Mesendoderm (in vitro differentiated cells): Measurements from ENCODE around the gene MCM7.

Source experiments
- DNase-seq: peaks from one replicate; pipeline ENCODE4 v3.0.0; 2013
- H2AK5ac ChIP-seq: 2 replicates; pipeline ENCODE4 v1.6.1; 2013; ENCODE audit warnings: low read length, inconsistent platforms
- H2BK120ac ChIP-seq: 2 replicates; pipeline ENCODE4 v1.6.1; 2013; ENCODE audit warnings: low read depth, mild to moderate bottlenecking, low read length, moderate library complexity, mixed read lengths
- H2BK15ac ChIP-seq: replicated peaks from 2 replicates; pipeline ENCODE4 v1.6.1; 2013; ENCODE audit warnings: low read depth, mild to moderate bottlenecking, moderate library complexity
- H2BK5ac ChIP-seq: 2 replicates; pipeline ENCODE4 v1.6.1; 2013; ENCODE audit warnings: low read length, inconsistent platforms
- H3K18ac ChIP-seq: 2 replicates; pipeline ENCODE4 v1.6.1; 2013; ENCODE audit warnings: mild to moderate bottlenecking, low read length, mixed read lengths
- H3K23ac ChIP-seq: one replicate; pipeline ENCODE4 v1.6.1; 2013; ENCODE audit warnings: low read length
- H3K27ac ChIP-seq: 2 replicates; pipeline ENCODE4 v1.5.1; 2013; ENCODE audit warnings: low read depth, mild to moderate bottlenecking, inconsistent platforms, low read length, moderate library complexity
- H3K27me3 ChIP-seq: 2 replicates; pipeline ENCODE4 v1.6.1; 2013; ENCODE audit warnings: low read length, control low read depth, mild to moderate bottlenecking, inconsistent platforms; ENCODE audit not compliant: insufficient read depth, poor library complexity
- H3K36me3 ChIP-seq: 2 replicates; pipeline ENCODE4 v1.6.1; 2013; ENCODE audit warnings: low read length, inconsistent platforms; ENCODE audit not compliant: control insufficient read depth, insufficient read depth
- H3K4ac ChIP-seq: one replicate; pipeline ENCODE4 v1.6.1; 2013; ENCODE audit warnings: low read depth, mild to moderate bottlenecking, low read length, moderate library complexity
- H3K4me1 ChIP-seq: 2 replicates; pipeline ENCODE4 v1.6.1; 2013; ENCODE audit warnings: low read depth, low read length, inconsistent platforms; ENCODE audit not compliant: control insufficient read depth
- H3K4me2 ChIP-seq: 2 replicates; pipeline ENCODE4 v1.6.1; 2013; ENCODE audit warnings: low read length
- H3K4me3 ChIP-seq: 2 replicates; pipeline ENCODE4 v1.5.1; 2013; ENCODE audit warnings: mild to moderate bottlenecking, low read length
- H3K56ac ChIP-seq: one replicate; pipeline ENCODE4 v1.6.1; 2013; ENCODE audit warnings: low read length
- H3K79me1 ChIP-seq: 2 replicates; pipeline ENCODE4 v1.6.1; 2013; ENCODE audit warnings: low read length, inconsistent platforms
- H3K79me2 ChIP-seq: 2 replicates; pipeline ENCODE4 v1.6.1; 2013; ENCODE audit warnings: mild to moderate bottlenecking, low read length; ENCODE audit not compliant: control insufficient read depth, insufficient read depth
- H3K9ac ChIP-seq: 2 replicates; pipeline ENCODE4 v1.6.1; 2013; ENCODE audit warnings: low read length, inconsistent platforms
- H4K5ac ChIP-seq: one replicate; pipeline ENCODE4 v1.6.1; 2013; ENCODE audit warnings: low read length
- H4K8ac ChIP-seq: one replicate; pipeline ENCODE4 v1.6.1; 2013; ENCODE audit warnings: low read depth, mild to moderate bottlenecking, control low read depth, low read length, moderate library complexity
- WGBS: extraction: QIAGEN DNeasy Blood & Tissue Kit; methylation state at CpG from one replicate; pipeline ENCODE4 v1.1.7; 2013; ENCODE audit warnings: low lambda C conversion rate, missing lambda C conversion rate; ENCODE audit not compliant: insufficient coverage; ENCODE audit errors: extremely low coverage; 5-methylcytosine and 5-hydroxymethylcytosine counted together

MCM7 gene

GRCh38 chr7:100066953-100067352 is 34.2 kb downstream of the MCM7 start:
- WGBS, result no CpG with 5 or more reads among the region's 7 CpGs
- Histone ChIP-seq H2BK120ac (no peak overlapping the region), H3K79me1 (no peaks in the 10 kb centered on the region), H4K5ac (no peak overlapping the region), H3K79me2 (no peaks in the 10 kb centered on the region), H3K36me3 (peaks cover 29% of the 10 kb centered on the region), H3K4me2 (no peak overlapping the region), H3K27ac (no peak overlapping the region), H3K4me3 (no peak overlapping the region), H3K56ac (no peak overlapping the region), H3K27me3 (no peaks in the 10 kb centered on the region), H3K9ac (no peak overlapping the region), H3K4me1 (no peaks in the 10 kb centered on the region), H3K23ac (no peak overlapping the region), H2BK15ac (no peak overlapping the region), H4K8ac (no peak overlapping the region), H2AK5ac (no peak overlapping the region), H3K18ac (no peak overlapping the region), H2BK5ac (no peak overlapping the region), H3K4ac (no peak overlapping the region)
- no peak for DNase-seq

- no CpG with 5 or more reads among the region's 8 CpGs for WGBS
- Histone ChIP-seq H3K18ac (no peak overlapping the region), H2BK15ac (no peak overlapping the region), H3K9ac (no peak overlapping the region), H4K8ac (no peak overlapping the region), H2BK120ac (no peak overlapping the region), H3K23ac (no peak overlapping the region), H3K79me2 (no peaks in the 10 kb centered on the region), H3K56ac (no peak overlapping the region), H3K4ac (no peak overlapping the region), H3K4me3 (no peak overlapping the region), H2BK5ac (no peak overlapping the region), H3K36me3 (peaks cover 20% of the 10 kb centered on the region), H3K27ac (no peak overlapping the region), H3K79me1 (no peaks in the 10 kb centered on the region), H3K27me3 (no peaks in the 10 kb centered on the region), H3K4me2 (no peak overlapping the region), H2AK5ac (no peak overlapping the region), H4K5ac (no peak overlapping the region), H3K4me1 (no peaks in the 10 kb centered on the region)
- no peak for DNase-seq
Observed at GRCh38 chr7:100065452-100066186, 35.6 kb downstream of the MCM7 start.

- no peak overlapping the region for H3K4me3 ChIP-seq
- no peak overlapping the region for H2AK5ac ChIP-seq
- H4K8ac ChIP-seq, result no peak overlapping the region
- peaks cover 14% of the 10 kb centered on the region for H3K36me3 ChIP-seq
- no peaks in the 10 kb centered on the region for H3K79me2 ChIP-seq
- no peaks in the 10 kb centered on the region for H3K27me3 ChIP-seq
- no peaks in the 10 kb centered on the region for H3K4me1 ChIP-seq
- H3K4ac ChIP-seq, result no peak overlapping the region
- no peaks in the 10 kb centered on the region for H3K79me1 ChIP-seq
- H3K4me2 ChIP-seq, result no peak overlapping the region
- no peak overlapping the region for H3K56ac ChIP-seq
- H2BK5ac ChIP-seq, result no peak overlapping the region
- no CpG with 5 or more reads among the region's 9 CpGs for WGBS
- no peak overlapping the region for H3K27ac ChIP-seq
- H3K23ac ChIP-seq, result no peak overlapping the region
- H3K18ac ChIP-seq, result no peak overlapping the region
- H3K9ac ChIP-seq, result no peak overlapping the region
- H2BK15ac ChIP-seq, result no peak overlapping the region
- no peak overlapping the region for H4K5ac ChIP-seq
- no peak for DNase-seq
- H2BK120ac ChIP-seq, result no peak overlapping the region
Observed at GRCh38 chr7:100064162-100064561, 37.0 kb downstream of the MCM7 start.

- Histone ChIP-seq H2BK5ac (no peak overlapping the region), H3K18ac (no peak overlapping the region), H3K56ac (no peak overlapping the region), H3K27me3 (no peaks in the 10 kb centered on the region), H3K23ac (no peak overlapping the region), H2BK120ac (no peak overlapping the region), H3K4me2 (no peak overlapping the region), H3K4me1 (no peaks in the 10 kb centered on the region), H2BK15ac (no peak overlapping the region), H4K8ac (no peak overlapping the region), H3K36me3 (peaks cover 15% of the 10 kb centered on the region), H3K4ac (no peak overlapping the region), H3K4me3 (no peak overlapping the region), H3K79me2 (no peaks in the 10 kb centered on the region), H3K27ac (no peak overlapping the region), H4K5ac (no peak overlapping the region), H3K9ac (no peak overlapping the region), H2AK5ac (no peak overlapping the region), H3K79me1 (no peaks in the 10 kb centered on the region)
- DNase-seq, result no peak
- WGBS, result no CpG with 5 or more reads among the region's 4 CpGs
Observed at GRCh38 chr7:100063376-100063775, 37.8 kb downstream of the MCM7 start.

- Histone ChIP-seq H3K4me1 (no peaks in the 10 kb centered on the region), H3K27me3 (no peaks in the 10 kb centered on the region), H3K4me3 (no peak overlapping the region), H3K9ac (no peak overlapping the region), H2BK5ac (no peak overlapping the region), H3K79me2 (no peaks in the 10 kb centered on the region), H4K8ac (no peak overlapping the region), H3K79me1 (no peaks in the 10 kb centered on the region), H3K4ac (no peak overlapping the region), H2BK15ac (no peak overlapping the region), H3K27ac (no peak overlapping the region), H3K36me3 (peaks cover 24% of the 10 kb centered on the region), H4K5ac (no peak overlapping the region), H3K23ac (no peak overlapping the region), H3K56ac (no peak overlapping the region), H2BK120ac (no peak overlapping the region), H3K18ac (no peak overlapping the region), H2AK5ac (no peak overlapping the region), H3K4me2 (no peak overlapping the region)
- DNase-seq, result no peak
- WGBS, result no CpG with 5 or more reads among the region's 11 CpGs
Observed at GRCh38 chr7:100061518-100062193, 39.5 kb downstream of the MCM7 start.
